GM23248 (cell line): ENCODE data around the gene PODXL2. TPM values are rescaled to one million over a fixed set of nuclear protein-coding genes. Genes with fewer than 3 reads are reported as not detected.

Experiments used
- DNase-seq: peaks from one replicate; pipeline ENCODE4 v3.0.0-alpha.2; 2015
- H2AFZ ChIP-seq: fragments of 200-600 bp; sonication (generic); 2 replicates; pipeline ENCODE4 v1.6.1; 2016; ENCODE audit warnings: antibody characterized with exemption
- H3F3A ChIP-seq: fragments of 200-600 bp; sonication (generic); 2 replicates; pipeline ENCODE4 v1.6.1; 2016; ENCODE audit warnings: mild to moderate bottlenecking, antibody characterized with exemption, mixed run types; ENCODE audit not compliant: insufficient read depth
- H3K27ac ChIP-seq: fragments of 200-600 bp; sonication (generic); 2 replicates; pipeline ENCODE4 v1.5.1; 2016; ENCODE audit warnings: mild to moderate bottlenecking
- H3K27me3 ChIP-seq: fragments of 200-600 bp; sonication (generic); replicated peaks from 2 replicates; pipeline ENCODE4 v1.6.1; 2016; ENCODE audit warnings: mild to moderate bottlenecking; ENCODE audit not compliant: insufficient read depth
- H3K36me3 ChIP-seq: fragments of 200-600 bp; sonication (generic); 2 replicates; pipeline ENCODE4 v1.6.1; 2016; ENCODE audit warnings: low read depth, mild to moderate bottlenecking
- H3K4me1 ChIP-seq: fragments of 200-600 bp; sonication (generic); 2 replicates; pipeline ENCODE4 v1.6.1; 2016; ENCODE audit warnings: mild to moderate bottlenecking; ENCODE audit not compliant: insufficient read depth
- H3K4me2 ChIP-seq: fragments of 200-600 bp; sonication (generic); one replicate; pipeline ENCODE4 v1.6.1; 2016; ENCODE audit warnings: mild to moderate bottlenecking; ENCODE audit not compliant: unreplicated experiment
- H3K4me3 ChIP-seq: fragments of 200-600 bp; sonication (generic); 2 replicates; pipeline ENCODE4 v1.5.1; 2016; ENCODE audit warnings: mild to moderate bottlenecking
- H3K79me2 ChIP-seq: fragments of 200-600 bp; sonication (generic); 2 replicates; pipeline ENCODE4 v1.6.1; 2016; ENCODE audit warnings: mild to moderate bottlenecking; ENCODE audit not compliant: insufficient read depth
- H3K9ac ChIP-seq: fragments of 200-600 bp; sonication (generic); 2 replicates; pipeline ENCODE4 v1.6.1; 2016; ENCODE audit warnings: mild to moderate bottlenecking
- H3K9me2 ChIP-seq: fragments of 200-600 bp; sonication (generic); 2 replicates; pipeline ENCODE4 v1.6.1; 2016; ENCODE audit warnings: mixed run types, mild to moderate bottlenecking, moderate library complexity; ENCODE audit not compliant: insufficient read depth
- H3K9me3 ChIP-seq: fragments of 200-600 bp; sonication (generic); one replicate; pipeline ENCODE4 v1.6.1; 2017; ENCODE audit warnings: low read depth
- H4K20me1 ChIP-seq: fragments of 200-600 bp; sonication (generic); 2 replicates; pipeline ENCODE4 v1.6.0; 2016; ENCODE audit not compliant: insufficient read depth
- EZH2 ChIP-seq: fragments of 200-600 bp; sonication (generic); IDR thresholded peaks from 2 replicates; pipeline ENCODE4 v1.6.1; 2018; ENCODE audit warnings: antibody characterized with exemption, mild to moderate bottlenecking; ENCODE audit not compliant: insufficient read depth, poor library complexity, severe bottlenecking
- EZH2phosphoT487 ChIP-seq: fragments of 200-600 bp; sonication (generic); IDR thresholded peaks from 2 replicates; pipeline ENCODE4 v1.6.1; 2018; ENCODE audit warnings: antibody characterized with exemption, moderate library complexity, mild to moderate bottlenecking, low read depth; ENCODE audit not compliant: insufficient read depth
- WGBS, 2 experiments: methylation state at CpG; one replicate each; pipeline ENCODE4 v1.1.6; 2015 to 2017; ENCODE audit warnings: low lambda C conversion rate in 2 of 2, low coverage in 1 of 2; ENCODE audit errors: missing lambda C conversion rate in 2 of 2; 5-methylcytosine and 5-hydroxymethylcytosine counted together
- in situ Hi-C: fragments of 300-500 bp; cut with MboI; formaldehyde crosslinking; loops from 2 replicates; pipeline ENCODE4 v1.15.0; 2020
- polyA plus RNA-seq: library from polyadenylated mRNA; unstranded; fragments of >200 nt; fragmentation: Nextera tagmentation; extraction: Ambion mirVana; gene quantifications from 2 replicates; pipeline ENCODE4 v1.2.1, GENCODE V29; 2016
- total RNA-seq: library from RNA; depleted of rRNA; stranded (reverse); fragments of >200 nt; shearing (Covaris generic); gene quantifications from 2 replicates; pipeline ENCODE4 v1.2.3, GENCODE V29; 2014

PODXL2 gene
- total and polyA plus RNA-seq, 2 experiments from 2014 or later, result 1.8 to 2.5 TPM

- H4K20me1 ChIP-seq, result no peaks in the 10 kb centered on the region
- H3K79me2 ChIP-seq, result no peaks in the 10 kb centered on the region
- H2AFZ ChIP-seq, result peak overlapping the region; percentile 71
- DNase-seq, result no peak
- no peaks in the 10 kb centered on the region for H3K36me3 ChIP-seq
- H3K9ac ChIP-seq, result peak overlapping the region; percentile 68
- peak overlapping the region; percentile 51 for H3K4me2 ChIP-seq
- no peak for TF ChIP-seq EZH2phosphoT487
- no peak for TF ChIP-seq EZH2
- in situ Hi-C loops, result loop anchor here (10.0 kb wide), 1 partner anchor 107 kb away; no protein-coding TSS in a partner anchor
- H3K9me3 ChIP-seq, result no peaks in the 10 kb centered on the region
- H3K27ac ChIP-seq, result peak overlapping the region; percentile 80
- 67% methylated on average over 3 of the region's 3 CpGs for WGBS, 2 experiments
- H3K4me3 ChIP-seq, result no peak overlapping the region
- peaks cover 29% of the 10 kb centered on the region for H3F3A ChIP-seq
- H3K9me2 ChIP-seq, result no peaks in the 10 kb centered on the region
- no peaks in the 10 kb centered on the region for H3K27me3 ChIP-seq
- H3K4me1 ChIP-seq, result peaks cover 25% of the 10 kb centered on the region
These were observed 69.3 kb downstream of the PODXL2 start for GRCh38 chr3:127698286-127698685.

- Histone ChIP-seq H4K20me1 (no peaks in the 10 kb centered on the region), H3K27ac (peak overlapping the region; percentile 80), H3K36me3 (no peaks in the 10 kb centered on the region), H3K9me2 (no peaks in the 10 kb centered on the region), H3K9ac (peak overlapping the region; percentile 68; the same call in 1 of the 2 replicates), H2AFZ (0 out of 2 replicates have a peak overlapping the region, but pooled peaks have one; percentile 71), H3K4me2 (no peak overlapping the region), H3K27me3 (no peaks in the 10 kb centered on the region), H3K4me1 (peaks cover 25% of the 10 kb centered on the region), H3K79me2 (no peaks in the 10 kb centered on the region), H3F3A (peaks cover 29% of the 10 kb centered on the region), H3K9me3 (no peaks in the 10 kb centered on the region), H3K4me3 (no peak overlapping the region)
- in situ Hi-C loops, result loop anchor here (10.0 kb wide), 1 partner anchor 106 kb away; no protein-coding TSS in a partner anchor
- TF ChIP-seq EZH2 (no peak), EZH2phosphoT487 (no peak)
- no peak for DNase-seq
- whole genome bisulfite sequencing, 2 experiments, result 62 to 72% methylated on average over 6 of the region's 6 CpGs
These were observed 69.9 kb downstream of the PODXL2 start for GRCh38 chr3:127698691-127699415.

- Histone ChIP-seq H3K27ac (0 out of 2 replicates have a peak overlapping the region, but pooled peaks have one; percentile 80), H3K4me3 (no peak overlapping the region), H3K79me2 (no peaks in the 10 kb centered on the region), H3K4me1 (peaks cover 25% of the 10 kb centered on the region), H4K20me1 (no peaks in the 10 kb centered on the region), H3K9ac (no peak overlapping the region), H3K9me2 (no peaks in the 10 kb centered on the region), H3F3A (peaks cover 29% of the 10 kb centered on the region), H3K36me3 (peaks cover 3% of the 10 kb centered on the region; the same call in 1 of the 2 replicates), H3K27me3 (no peaks in the 10 kb centered on the region), H3K4me2 (no peak overlapping the region), H2AFZ (no peak overlapping the region), H3K9me3 (no peaks in the 10 kb centered on the region)
- WGBS, 2 experiments, result 90 to 91% methylated on average over 9 of the region's 9 CpGs
- in situ Hi-C loops, result loop anchor here (10.0 kb wide), 1 partner anchor 105 kb away; no protein-coding TSS in a partner anchor
- TF ChIP-seq EZH2 (no peak), EZH2phosphoT487 (no peak)
- peak; percentile 49 for DNase-seq
These were observed 70.7 kb downstream of the PODXL2 start for GRCh38 chr3:127699416-127700300.

- Histone ChIP-seq H3K27ac (no peak overlapping the region), H3K27me3 (no peaks in the 10 kb centered on the region), H4K20me1 (no peaks in the 10 kb centered on the region), H3K36me3 (peaks cover 10% of the 10 kb centered on the region; the same call in 1 of the 2 replicates), H3K4me1 (peaks cover 25% of the 10 kb centered on the region), H3K9me3 (no peaks in the 10 kb centered on the region), H3K4me2 (no peak overlapping the region), H3K4me3 (no peak overlapping the region), H2AFZ (no peak overlapping the region), H3K9me2 (no peaks in the 10 kb centered on the region), H3K9ac (no peak overlapping the region), H3F3A (peaks cover 29% of the 10 kb centered on the region), H3K79me2 (no peaks in the 10 kb centered on the region; the same call in 1 of the 2 replicates)
- TF ChIP-seq EZH2 (no peak), EZH2phosphoT487 (no peak)
- WGBS, 2 experiments, result 68 to 83% methylated on average over 5 of the region's 5 CpGs
- no peak for DNase-seq
- in situ Hi-C loops, result no loop called here
These were observed 71.4 kb downstream of the PODXL2 start for GRCh38 chr3:127700406-127700805.
